Cardiac muscle cell (in vitro differentiated cells and primary cell): ENCODE data around the gene KLHL12. TPM values are rescaled to one million over a fixed set of nuclear protein-coding genes. Genes with fewer than 3 reads are reported as not detected.

ENCODE experiments used
- DNase-seq, 2 donors: peaks; one replicate each; pipeline versions ENCODE4 v3.0.0 to v3.0.0-alpha.2; 2010 to 2017; ENCODE audit warnings: low read depth in 1 of 2, low spot score in 1 of 2
- H3K27ac ChIP-seq: fragments of 200-600 bp; sonication (generic); 2 replicates; pipeline ENCODE4 v1.5.1; 2016
- H3K27me3 ChIP-seq: fragments of 200-600 bp; sonication (generic); 2 replicates; pipeline ENCODE4 v1.6.0; 2016; ENCODE audit warnings: control low read depth
- H3K36me3 ChIP-seq: fragments of 200-600 bp; sonication (generic); 2 replicates; pipeline ENCODE4 v1.5.1; 2016; ENCODE audit warnings: control low read depth
- H3K4me1 ChIP-seq: fragments of 200-600 bp; sonication (generic); 2 replicates; pipeline ENCODE4 v1.8.1; 2017; ENCODE audit warnings: low read depth, mild to moderate bottlenecking, mixed run types
- H3K4me3 ChIP-seq: fragments of 200-600 bp; sonication (generic); 2 replicates; pipeline ENCODE4 v1.5.1; 2016; ENCODE audit warnings: mild to moderate bottlenecking
- H3K9me3 ChIP-seq: fragments of 200-600 bp; sonication (generic); 2 replicates; pipeline ENCODE4 v1.5.1; 2017; ENCODE audit warnings: low read depth, mild to moderate bottlenecking, control low read depth
- CTCF ChIP-seq: IDR thresholded peaks from 2 replicates; pipeline ENCODE4 v1.5.1; 2012; ENCODE audit warnings: low read depth, mild to moderate bottlenecking, low read length
- polyA plus RNA-seq: library from polyadenylated mRNA; unstranded; fragments of >200 nt; fragmentation: Nextera tagmentation; extraction: Ambion mirVana; gene quantifications from 2 replicates; pipeline ENCODE4 v1.2.1, GENCODE V29; 2016
- total RNA-seq: library from RNA; depleted of rRNA; stranded (reverse); fragments of >200 nt; gene quantifications from 2 replicates; pipeline ENCODE4 v1.2.3, GENCODE V29; 2016

KLHL12 gene
- total and polyA plus RNA-seq, 2 experiments from 2014 or later = 24.4 to 42.0 TPM

DNA sequence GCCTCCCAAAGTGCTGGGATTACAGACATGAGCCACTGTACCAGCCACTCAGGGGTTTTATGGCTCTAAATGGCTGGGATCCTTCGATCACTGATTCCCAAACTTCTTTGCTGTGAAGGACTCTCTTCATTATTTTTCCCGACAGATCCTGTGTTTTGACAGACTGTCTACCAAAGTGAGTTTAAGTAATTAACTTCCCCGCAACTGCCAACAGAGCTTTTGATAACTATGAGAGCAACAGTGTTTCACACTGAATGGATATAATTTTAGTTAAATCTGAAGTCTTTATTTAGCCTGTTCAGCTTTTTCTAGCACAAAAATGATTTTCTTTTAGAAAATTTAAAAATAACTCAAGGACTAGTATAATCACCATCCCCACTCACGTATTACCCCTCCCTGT, 25.5 kb downstream of the KLHL12 start:
- no peak for DNase-seq
- TF ChIP-seq CTCF = no peak
- no peak overlapping the region for H3K27ac ChIP-seq

DNA sequence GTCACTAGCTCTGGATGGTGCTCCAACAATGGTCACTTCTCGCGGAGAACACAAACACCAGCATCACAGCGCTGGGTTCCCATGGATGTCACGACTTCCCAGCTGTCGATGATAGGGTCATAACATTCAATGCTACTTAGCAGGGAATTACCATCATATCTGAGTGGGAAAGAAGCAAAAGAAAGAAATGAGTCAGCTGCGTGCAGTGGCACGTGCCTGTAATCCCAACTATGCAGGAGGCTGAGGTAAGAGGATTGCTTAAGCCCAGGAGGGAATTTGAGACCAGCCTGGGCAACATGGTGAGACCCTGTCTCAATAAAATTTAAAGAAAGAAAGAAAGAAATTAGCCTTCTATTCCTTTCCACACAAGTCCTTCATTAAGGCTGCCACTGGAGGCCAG, 34.5 kb downstream of the KLHL12 start:
- Histone ChIP-seq H3K27me3 (no peaks in the 10 kb centered on the region), H3K36me3 (peaks cover 44% of the 10 kb centered on the region), H3K4me1 (peaks cover 5% of the 10 kb centered on the region), H3K27ac (no peak overlapping the region), H3K9me3 (no peaks in the 10 kb centered on the region), H3K4me3 (no peak overlapping the region)
- no peak for DNase-seq
- no peak for TF ChIP-seq CTCF

More for the DNA sequence above, 25.5 kb downstream of the KLHL12 start:
- H3K9me3 ChIP-seq = no peaks in the 10 kb centered on the region
- H3K36me3 ChIP-seq = peaks cover 29% of the 10 kb centered on the region
- H3K4me1 ChIP-seq = peaks cover 15% of the 10 kb centered on the region
- no peak overlapping the region for H3K4me3 ChIP-seq
- H3K27me3 ChIP-seq = no peaks in the 10 kb centered on the region

DNA sequence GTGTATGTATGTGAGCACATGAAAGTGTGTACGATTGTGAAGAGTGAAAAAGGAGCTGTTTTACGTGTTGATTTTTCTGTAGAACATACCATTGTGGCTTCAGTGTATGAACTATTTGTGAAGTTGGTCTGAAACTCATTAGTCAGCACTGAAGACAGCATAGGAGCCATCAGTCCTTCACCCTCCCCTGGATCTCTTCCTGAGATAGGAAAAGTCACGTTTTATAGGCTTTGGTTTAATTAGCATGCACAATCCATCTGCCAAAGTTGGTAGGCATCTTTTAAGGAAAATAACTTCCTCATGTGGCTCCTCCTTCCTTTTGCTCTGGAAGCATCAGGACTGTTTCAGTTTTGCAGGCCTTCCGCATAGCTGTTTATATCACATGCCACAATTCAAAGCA, 36.6 kb downstream of the KLHL12 start:
- Histone ChIP-seq H3K4me1 (peaks cover 5% of the 10 kb centered on the region), H3K9me3 (no peaks in the 10 kb centered on the region), H3K27me3 (no peaks in the 10 kb centered on the region), H3K4me3 (no peak overlapping the region), H3K27ac (no peak overlapping the region), H3K36me3 (peaks cover 33% of the 10 kb centered on the region)
- TF ChIP-seq CTCF = no peak
- no peak for DNase-seq

- Histone ChIP-seq H3K4me1 (peaks cover 5% of the 10 kb centered on the region), H3K4me3 (peak within 1 kb of the TSS; percentile 90), H3K27me3 (no peaks in the 10 kb centered on the region), H3K27ac (peak within 1 kb of the TSS; percentile 75), H3K9me3 (no peaks in the 10 kb centered on the region), H3K36me3 (peaks cover 19% of the 10 kb centered on the region)
- TF ChIP-seq CTCF = peak; percentile 22
- peak; percentile 96 to 99 for DNase-seq
Observed at GRCh38 chr1:202888531-202889360, 38.3 kb downstream of the KLHL12 start, which contains the start of gene RABIF. RABIF (minus strand) TSS chr1:202889149; CDS start chr1:202889098, 51 bp downstream.

- no peaks in the 10 kb centered on the region for H3K9me3 ChIP-seq
- peak overlapping the region; percentile 75 for H3K27ac ChIP-seq
- peaks cover 5% of the 10 kb centered on the region for H3K4me1 ChIP-seq
- no peak for DNase-seq
- peaks cover 13% of the 10 kb centered on the region for H3K36me3 ChIP-seq
- no peak for TF ChIP-seq CTCF
- H3K27me3 ChIP-seq = no peaks in the 10 kb centered on the region
- H3K4me3 ChIP-seq = peak overlapping the region; percentile 90
Observed at GRCh38 chr1:202888221-202888530, 38.9 kb downstream of the KLHL12 start.
